ENCODE data around the gene WDR17.

- TF ChIP-seq, protein P1, sequence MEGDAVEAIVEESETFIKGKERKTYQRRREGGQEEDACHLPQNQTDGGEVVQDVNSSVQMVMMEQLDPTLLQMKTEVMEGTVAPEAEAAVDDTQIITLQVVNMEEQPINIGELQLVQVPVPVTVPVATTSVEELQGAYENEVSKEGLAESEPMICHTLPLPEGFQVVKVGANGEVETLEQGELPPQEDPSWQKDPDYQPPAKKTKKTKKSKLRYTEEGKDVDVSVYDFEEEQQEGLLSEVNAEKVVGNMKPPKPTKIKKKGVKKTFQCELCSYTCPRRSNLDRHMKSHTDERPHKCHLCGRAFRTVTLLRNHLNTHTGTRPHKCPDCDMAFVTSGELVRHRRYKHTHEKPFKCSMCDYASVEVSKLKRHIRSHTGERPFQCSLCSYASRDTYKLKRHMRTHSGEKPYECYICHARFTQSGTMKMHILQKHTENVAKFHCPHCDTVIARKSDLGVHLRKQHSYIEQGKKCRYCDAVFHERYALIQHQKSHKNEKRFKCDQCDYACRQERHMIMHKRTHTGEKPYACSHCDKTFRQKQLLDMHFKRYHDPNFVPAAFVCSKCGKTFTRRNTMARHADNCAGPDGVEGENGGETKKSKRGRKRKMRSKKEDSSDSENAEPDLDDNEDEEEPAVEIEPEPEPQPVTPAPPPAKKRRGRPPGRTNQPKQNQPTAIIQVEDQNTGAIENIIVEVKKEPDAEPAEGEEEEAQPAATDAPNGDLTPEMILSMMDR (IDR thresholded peaks at IDR 0.05) = no peak
- TF ChIP-seq POLR2A (IDR thresholded peaks at IDR 0.05) = no peak
Measured at GRCh38 chr4:176205299-176205698, 139.7 kb downstream of the WDR17 start.
